IMR-90 (cell line): Measurements from ENCODE around the gene XPC. TPM values are rescaled to one million over a fixed set of nuclear protein-coding genes. Genes with fewer than 3 reads are reported as not detected.
A peak's percentile ranks its signal among the peaks of the same experiment; 100 is the strongest.

ENCODE experiments used
- ATAC-seq: fragments of 200-7000 bp; cut with Tn5 transposase; 2 replicates; pipeline ENCODE4 v1.9.1; 2020; ENCODE audit warnings: low read depth, mild to moderate bottlenecking, moderate library complexity
- BruUV-seq: library from RNA; stranded (reverse); fragments of 400-500 nt; replicated peaks from 2 replicates; lab custom pipeline; 2021; lab: Mats Ljungman, UMichigan
- CTCF ChIA-PET: fragments of 300-600 bp; formaldehyde crosslinking; extraction: SDS; loops from one replicate; lab custom pipeline; 2021; ENCODE audit warnings: antibody characterized with exemption; lab: Yijun Ruan, JAX
- POLR2A ChIA-PET: fragments of 300-600 bp; sonication (Branson Sonifier 250); formaldehyde crosslinking; loops from one replicate; lab custom pipeline; 2022; ENCODE audit warnings: antibody characterized with exemption; ENCODE audit not compliant: unreplicated experiment; lab: Charles Lee
- DNase-seq: peaks from one replicate; pipeline ENCODE4 v3.0.0; 2013
- H2AFZ ChIP-seq: replicated peaks from 2 replicates; pipeline ENCODE3; 2013; ENCODE audit warnings: low read length, mild to moderate bottlenecking; ENCODE audit not compliant: poor library complexity
- H2AK5ac ChIP-seq: 2 replicates; pipeline ENCODE4 v1.6.1; 2013; ENCODE audit warnings: low read depth, low read length, inconsistent platforms
- H2AK9ac ChIP-seq: replicated peaks from 2 replicates; pipeline ENCODE3; 2013; ENCODE audit warnings: mild to moderate bottlenecking, low read depth, low read length, moderate library complexity; ENCODE audit not compliant: poor library complexity
- H2BK120ac ChIP-seq: 2 replicates; pipeline ENCODE4 v1.6.1; 2013; ENCODE audit warnings: low read depth, low read length, inconsistent platforms
- H2BK15ac ChIP-seq: 3 replicates; pipeline ENCODE4 v1.6.1; 2013; ENCODE audit warnings: low read depth, low read length, inconsistent platforms
- H2BK20ac ChIP-seq: 2 replicates; pipeline ENCODE4 v1.6.1; 2013; ENCODE audit warnings: low read depth, mild to moderate bottlenecking, inconsistent platforms, low read length, moderate library complexity
- H2BK5ac ChIP-seq: 2 replicates; pipeline ENCODE4 v1.6.1; 2013; ENCODE audit warnings: mild to moderate bottlenecking, low read depth, low read length, inconsistent platforms; ENCODE audit not compliant: poor library complexity, severe bottlenecking
- H3K14ac ChIP-seq: replicated peaks from 2 replicates; pipeline ENCODE4 v1.6.1; 2013; ENCODE audit warnings: low read depth, low read length, inconsistent platforms
- H3K18ac ChIP-seq: 2 replicates; pipeline ENCODE4 v1.6.1; 2013; ENCODE audit warnings: low read depth, low read length, control low read depth
- H3K23ac ChIP-seq: 2 replicates; pipeline ENCODE4 v1.6.1; 2013; ENCODE audit warnings: low read depth, low read length, inconsistent platforms
- H3K27ac ChIP-seq: 2 replicates; pipeline ENCODE4 v1.5.1; 2013; ENCODE audit warnings: mild to moderate bottlenecking, control low read depth, low read length; ENCODE audit not compliant: insufficient read depth
- H3K27me3 ChIP-seq: 2 replicates; pipeline ENCODE4 v1.6.1; 2013; ENCODE audit warnings: low read length; ENCODE audit not compliant: control insufficient read depth, insufficient read depth
- H3K36me3 ChIP-seq: 2 replicates; pipeline ENCODE4 v1.6.1; 2013; ENCODE audit warnings: low read length, mixed read lengths; ENCODE audit not compliant: control insufficient read depth, insufficient read depth
- H3K4ac ChIP-seq: 2 replicates; pipeline ENCODE4 v1.6.1; 2013; ENCODE audit warnings: low read depth, low read length, inconsistent platforms
- H3K4me1 ChIP-seq: 2 replicates; pipeline ENCODE4 v1.6.1; 2013; ENCODE audit warnings: low read length, mixed read lengths; ENCODE audit not compliant: control insufficient read depth, insufficient read depth
- H3K4me2 ChIP-seq: 2 replicates; pipeline ENCODE4 v1.6.1; 2013; ENCODE audit warnings: low read depth, mild to moderate bottlenecking, control low read depth, low read length, moderate library complexity
- H3K4me3 ChIP-seq: 2 replicates; pipeline ENCODE4 v1.5.1; 2013; ENCODE audit warnings: low read depth, mild to moderate bottlenecking, control low read depth, low read length, moderate library complexity; ENCODE audit not compliant: insufficient read depth
- H3K56ac ChIP-seq: 2 replicates; pipeline ENCODE4 v1.6.1; 2013; ENCODE audit warnings: low read length, inconsistent platforms; ENCODE audit not compliant: insufficient read depth; ENCODE audit errors: extremely low read depth
- H3K79me1 ChIP-seq, 2 experiments: 2 replicates each; pipeline ENCODE4 v1.6.1; 2013; ENCODE audit warnings: low read length in 2 of 2, inconsistent platforms in 1 of 2, low read depth in 1 of 2
- H3K9ac ChIP-seq: 2 replicates; pipeline ENCODE4 v1.6.1; 2013; ENCODE audit warnings: low read depth, low read length, control low read depth
- H3K9me1 ChIP-seq: 2 replicates; pipeline ENCODE4 v1.6.1; 2013; ENCODE audit warnings: low read length, inconsistent platforms; ENCODE audit not compliant: insufficient read depth
- H3K9me3 ChIP-seq: 2 replicates; pipeline ENCODE4 v1.6.1; 2013; ENCODE audit warnings: low read length; ENCODE audit not compliant: control insufficient read depth, insufficient read depth
- H4K20me1 ChIP-seq: 2 replicates; pipeline ENCODE4 v1.6.1; 2013; ENCODE audit warnings: low read length, inconsistent platforms; ENCODE audit not compliant: insufficient read depth
- H4K5ac ChIP-seq: 2 replicates; pipeline ENCODE4 v1.6.1; 2013; ENCODE audit warnings: mild to moderate bottlenecking, low read depth, low read length, control low read depth
- H4K8ac ChIP-seq, 2 experiments: 2 replicates each; pipeline ENCODE4 v1.6.1; 2013; ENCODE audit warnings: low read depth in 2 of 2, low read length in 2 of 2, control low read depth in 1 of 2, inconsistent platforms in 1 of 2
- H4K91ac ChIP-seq: 2 replicates; pipeline ENCODE4 v1.6.1; 2013; ENCODE audit warnings: low read depth, low read length, inconsistent platforms; ENCODE audit not compliant: insufficient read depth
- CEBPB ChIP-seq: IDR thresholded peaks from 2 replicates; pipeline ENCODE4 v1.6.1; 2012; ENCODE audit warnings: low read depth, low read length, improper control_type of control experiment
- FOS ChIP-seq: fragments of 150-350 bp; IDR thresholded peaks from 2 replicates; pipeline ENCODE4 v1.6.1; 2016; ENCODE audit warnings: low read depth, low read length
- RAD21 ChIP-seq: IDR thresholded peaks from 2 replicates; pipeline ENCODE4 v1.6.1; 2012; ENCODE audit warnings: low read length, improper control_type of control experiment
- WGBS, 2 experiments: methylation state at CpG; one replicate each; pipeline versions ENCODE4 v1.1.5 to v1.1.7; 2013; ENCODE audit warnings: missing lambda C conversion rate in 2 of 2; ENCODE audit not compliant: insufficient read length in 1 of 2; ENCODE audit errors: extremely low coverage in 2 of 2; 5-methylcytosine and 5-hydroxymethylcytosine counted together
- dilution Hi-C: fragments of 300-500 bp; cut with HindIII; formaldehyde crosslinking; loops from one replicate; pipeline ENCODE4 v1.14.3; 2018; ENCODE audit warnings: low sequenced_read_pairs; ENCODE audit not compliant: unreplicated experiment
- in situ Hi-C: fragments of 300-500 bp; cut with MboI; formaldehyde crosslinking; loops from 3 replicates; pipeline ENCODE4 v1.14.3; 2019; ENCODE audit warnings: low sequenced_read_pairs, inconsistent platforms, mixed read lengths
- intact Hi-C: fragments of 100-400 bp; cut with micrococcal nuclease; formaldehyde crosslinking; loops from 2 replicates; pipeline ENCODE4 v1.10.0; 2022
- polyA plus RNA-seq, 3 experiments: library from polyadenylated mRNA; depleted of rRNA; stranded (reverse); fragments of >200 nt; gene quantifications; 2 replicates each; pipeline ENCODE4 v1.2.3, GENCODE V29; 2012; ENCODE audit warnings: low replicate concordance in 1 of 3
- total RNA-seq: library from RNA; depleted of rRNA; stranded (reverse); fragments of >200 nt; gene quantifications from 2 replicates; pipeline ENCODE4 v1.2.3, GENCODE V29; 2012

The XPC gene
- total and polyA plus RNA-seq, 2 of the 4 experiments (the other 2 are of a cell fraction) = 30.9 to 48.8 TPM

DNA sequence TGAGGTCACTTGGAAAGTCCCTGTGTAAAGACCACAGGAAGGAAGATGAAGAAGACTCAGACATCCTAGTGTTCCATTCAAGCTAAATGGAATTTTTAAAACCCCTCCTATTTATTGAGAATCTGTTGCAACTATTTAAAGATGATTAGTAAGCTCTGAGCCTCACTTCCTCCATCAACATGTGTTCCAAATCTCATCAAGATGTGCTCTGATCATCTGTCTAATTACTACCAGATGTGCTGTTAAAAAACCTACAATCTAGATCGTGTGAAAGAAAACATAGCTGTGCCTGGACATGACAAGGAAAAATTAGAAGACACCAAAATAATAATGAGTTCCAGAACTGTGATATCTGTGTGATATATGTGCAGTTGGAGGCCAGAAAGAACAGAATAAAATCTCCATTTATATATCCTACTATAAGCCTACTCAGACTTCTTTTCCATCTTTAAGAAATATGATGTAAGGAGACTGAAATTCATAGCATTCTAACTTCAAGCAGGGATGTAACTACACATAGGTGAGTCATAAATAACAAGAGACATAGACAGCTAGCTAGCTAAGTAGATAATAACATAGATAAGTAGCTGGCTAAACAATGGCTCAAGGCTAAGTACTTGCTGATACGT, 7.8 kb downstream of the XPC start:
- BruUV-seq = no TSS peak
- H2BK120ac ChIP-seq = peak overlapping the region; percentile 82
- no peak overlapping the region for H3K9ac ChIP-seq
- peaks cover 40 to 52% of the 10 kb centered on the region in 2 experiments for H3K79me1 ChIP-seq
- 0 out of 2 replicates have a peak overlapping the region, but pooled peaks have one; percentile 11 for H3K14ac ChIP-seq
- peak overlapping the region; percentile 52; the same call in 1 of the 2 replicates for H4K91ac ChIP-seq
- H3K27me3 ChIP-seq = no peaks in the 10 kb centered on the region
- in situ Hi-C loops = no loop called here
- H2AK5ac ChIP-seq = 0 out of 2 replicates have a peak overlapping the region, but pooled peaks have one; percentile 23
- no peak overlapping the region for H2AFZ ChIP-seq
- H3K4me3 ChIP-seq = no peak overlapping the region
- dilution Hi-C loops = no loop called here
- peaks cover 8% of the 10 kb centered on the region; the same call in 1 of the 2 replicates for H3K9me1 ChIP-seq
- ATAC-seq (peak; percentile 74), DNase-seq (peak; percentile 90)
- peaks cover 49% of the 10 kb centered on the region for H3K36me3 ChIP-seq
- H3K56ac ChIP-seq = no peak overlapping the region
- H3K4me1 ChIP-seq = peaks cover 6% of the 10 kb centered on the region
- no peaks in the 10 kb centered on the region for H3K9me3 ChIP-seq
- H4K20me1 ChIP-seq = peaks cover 4% of the 10 kb centered on the region; the same call in 1 of the 2 replicates
- peak overlapping the region in 1 of 2 experiments; percentile 37; a peak in 1 of 4 replicates for H4K8ac ChIP-seq
- H3K18ac ChIP-seq = peak overlapping the region; percentile 86; the same call in 1 of the 2 replicates
- H2BK20ac ChIP-seq = peak overlapping the region; percentile 80
- H4K5ac ChIP-seq = peak overlapping the region; percentile 83; the same call in 1 of the 2 replicates
- no peak overlapping the region; the same call in 1 of the 2 replicates for H3K27ac ChIP-seq
- no peak overlapping the region for H2AK9ac ChIP-seq
- CTCF ChIA-PET = interaction anchor here (1.1 kb wide), 1 partner anchor 92 kb away, joined by 3 read pairs; no protein-coding TSS in a partner anchor
- peak overlapping the region; percentile 62; the same call in 1 of the 2 replicates for H3K4ac ChIP-seq
- intact Hi-C loops = loop anchor here (5.0 kb wide), 1 partner anchor 513 kb away; no protein-coding TSS in a partner anchor
- no CpG with 5 or more reads among the region's 2 CpGs for WGBS, 2 experiments
- H3K23ac ChIP-seq = peak overlapping the region; percentile 42; the same call in 1 of the 2 replicates
- H2BK15ac ChIP-seq = no peak overlapping the region
- TF ChIP-seq FOS = peak; percentile 47; the same call in 1 of the 2 replicates
- no peak for TF ChIP-seq RAD21
- TF ChIP-seq CEBPB = peak; percentile 66; the same call in 1 of the 2 replicates
- peak overlapping the region; percentile 88 for H2BK5ac ChIP-seq
- peak overlapping the region; percentile 43; the same call in 1 of the 2 replicates for H3K4me2 ChIP-seq
- POLR2A ChIA-PET = no interaction called here
